DOHH2 (cell line): ENCODE results near the gene FREM1.

Source experiments
- CTCF ChIP-seq: fragments of 200-600 bp; sonication (generic); IDR thresholded peaks from one replicate; pipeline ENCODE4 v1.5.1; 2014; ENCODE audit warnings: antibody characterized with exemption, mild to moderate bottlenecking, low read depth, low read length; ENCODE audit not compliant: poor library complexity, severe bottlenecking
- EZH2phosphoT487 ChIP-seq: fragments of 200-600 bp; sonication (generic); IDR thresholded peaks from 2 replicates; pipeline ENCODE4 v1.6.1; 2017; ENCODE audit warnings: borderline replicate concordance, mild to moderate bottlenecking, antibody characterized with exemption, low read length, moderate library complexity, mixed read lengths

- no peak for TF ChIP-seq CTCF
- no peak for TF ChIP-seq EZH2phosphoT487
Measured at GRCh38 chr9:14932231-14932630, 22.0 kb upstream of the FREM1 start.
